Measurements from ENCODE around the gene THRB. TPM values are rescaled to one million over a fixed set of nuclear protein-coding genes. Genes with fewer than 3 reads are reported as not detected.

The THRB gene
- total and polyA plus RNA-seq, 8 donors: 3.6 to 47.3 (median 14.5) TPM

- DNase-seq: peak; percentile 72 to 89
- H3K36me3 ChIP-seq: no peaks in the 10 kb centered on the region
- H3K4me1 ChIP-seq: peaks cover 13 to 62% (median 44%) of the 10 kb centered on the region in 4 donors
- H3K27me3 ChIP-seq: no peaks in the 10 kb centered on the region
- no peak overlapping the region for H3K4me3 ChIP-seq
- H3K27ac ChIP-seq: peak overlapping the region in 3 of 5 donors; percentile 6 to 71 (median 50)
- no peaks in the 10 kb centered on the region for H3K9me3 ChIP-seq
- 0 to 7% (median 1%) methylated on average over 2 of the region's 2 CpGs for WGBS, 5 donors
- intact Hi-C loops (cut with DNase I; ENCODE audit: low total_unique reads): no loop called here
- TF ChIP-seq CTCF (IDR thresholded peaks at IDR 0.05) (peak in 1 of 7 experiments; percentile 34), POLR2A (IDR thresholded peaks at IDR 0.05) (no peak), EP300 (IDR thresholded peaks at IDR 0.05) (no peak), POLR2AphosphoS5 (IDR thresholded peaks at IDR 0.05) (peak in 2 of 3 donors; percentile 64 to 90)
Measured at GRCh38 chr3:24365168-24365567, 129.5 kb downstream of the THRB start.

GRCh38 chr3:24364359-24364758 is 130.3 kb downstream of the THRB start:
- Histone ChIP-seq H3K4me3 (no peak overlapping the region), H3K36me3 (no peaks in the 10 kb centered on the region), H3K27me3 (no peaks in the 10 kb centered on the region), H3K4me1 (peaks cover 13 to 67% (median 44%) of the 10 kb centered on the region in 4 donors), H3K27ac (peak overlapping the region in 3 of 5 donors; percentile 6 to 71 (median 50)), H3K9me3 (no peaks in the 10 kb centered on the region)
- WGBS, 5 donors: 76 to 91% (median 84%) methylated on average over 1 of the region's 1 CpG
- intact Hi-C loops (cut with DNase I; ENCODE audit: low total_unique reads): no loop called here
- TF ChIP-seq POLR2A (IDR thresholded peaks at IDR 0.05) (no peak), POLR2AphosphoS5 (IDR thresholded peaks at IDR 0.05) (no peak), CTCF (IDR thresholded peaks at IDR 0.05) (no peak), EP300 (IDR thresholded peaks at IDR 0.05) (no peak)
- no peak for DNase-seq

GRCh38 chr3:24363242-24363641 is 131.4 kb downstream of the THRB start:
- Histone ChIP-seq H3K9me3 (no peaks in the 10 kb centered on the region), H3K4me1 (peaks cover 13 to 63% (median 43%) of the 10 kb centered on the region in 4 donors), H3K4me3 (no peak overlapping the region), H3K27ac (peak overlapping the region in 4 of 5 donors; percentile 9 to 71 (median 24)), H3K27me3 (no peaks in the 10 kb centered on the region), H3K36me3 (no peaks in the 10 kb centered on the region)
- TF ChIP-seq EP300 (IDR thresholded peaks at IDR 0.05): no peak
- no peak for TF ChIP-seq CTCF (IDR thresholded peaks at IDR 0.05)
- TF ChIP-seq POLR2AphosphoS5 (IDR thresholded peaks at IDR 0.05): peak in 2 of 3 donors; percentile 55 to 67
- no peak for TF ChIP-seq POLR2A (IDR thresholded peaks at IDR 0.05)
- DNase-seq: peak; percentile 33 to 54
- intact Hi-C loops (cut with DNase I; ENCODE audit: low total_unique reads): no loop called here
- 6 to 20% (median 10%) methylated on average over 1 of the region's 1 CpG for WGBS, 5 donors

- intact Hi-C loops (cut with DNase I; ENCODE audit: low total_unique reads): no loop called here
- TF ChIP-seq EP300 (IDR thresholded peaks at IDR 0.05) (no peak), CTCF (IDR thresholded peaks at IDR 0.05) (no peak), POLR2AphosphoS5 (IDR thresholded peaks at IDR 0.05) (no peak), POLR2A (IDR thresholded peaks at IDR 0.05) (no peak)
- 87 to 98% (median 94%) methylated on average over 2 of the region's 2 CpGs for WGBS, 5 donors
- no peak for DNase-seq
- Histone ChIP-seq H3K27ac (no peak overlapping the region), H3K9me3 (no peaks in the 10 kb centered on the region), H3K4me3 (no peak overlapping the region), H3K4me1 (peaks cover 13 to 48% (median 35%) of the 10 kb centered on the region in 4 donors), H3K27me3 (no peaks in the 10 kb centered on the region), H3K36me3 (no peaks in the 10 kb centered on the region)
Measured at GRCh38 chr3:24361623-24362022, 133.0 kb downstream of the THRB start.
